IMR-90 (cell line): ENCODE measurements around the gene VTCN1. TPM values are rescaled to one million over a fixed set of nuclear protein-coding genes. Genes with fewer than 3 reads are reported as not detected.
A peak's percentile ranks its signal among the peaks of the same experiment; 100 is the strongest.

Experiments
- ATAC-seq: fragments of 200-7000 bp; cut with Tn5 transposase; 2 replicates; pipeline ENCODE4 v1.9.1; 2020; ENCODE audit warnings: low read depth, mild to moderate bottlenecking, moderate library complexity
- BruUV-seq: library from RNA; stranded (reverse); fragments of 400-500 nt; replicated peaks from 2 replicates; lab custom pipeline; 2021; lab: Mats Ljungman, UMichigan
- CTCF ChIA-PET: fragments of 300-600 bp; formaldehyde crosslinking; extraction: SDS; loops from one replicate; lab custom pipeline; 2021; ENCODE audit warnings: antibody characterized with exemption; lab: Yijun Ruan, JAX
- POLR2A ChIA-PET: fragments of 300-600 bp; sonication (Branson Sonifier 250); formaldehyde crosslinking; loops from one replicate; lab custom pipeline; 2022; ENCODE audit warnings: antibody characterized with exemption; ENCODE audit not compliant: unreplicated experiment; lab: Charles Lee
- DNase-seq: peaks from one replicate; pipeline ENCODE4 v3.0.0; 2013
- H2AFZ ChIP-seq: replicated peaks from 2 replicates; pipeline ENCODE3; 2013; ENCODE audit warnings: low read length, mild to moderate bottlenecking; ENCODE audit not compliant: poor library complexity
- H2AK5ac ChIP-seq: 2 replicates; pipeline ENCODE4 v1.6.1; 2013; ENCODE audit warnings: low read depth, low read length, inconsistent platforms
- H2AK9ac ChIP-seq: replicated peaks from 2 replicates; pipeline ENCODE3; 2013; ENCODE audit warnings: mild to moderate bottlenecking, low read depth, low read length, moderate library complexity; ENCODE audit not compliant: poor library complexity
- H2BK120ac ChIP-seq: 2 replicates; pipeline ENCODE4 v1.6.1; 2013; ENCODE audit warnings: low read depth, low read length, inconsistent platforms
- H2BK15ac ChIP-seq: 3 replicates; pipeline ENCODE4 v1.6.1; 2013; ENCODE audit warnings: low read depth, low read length, inconsistent platforms
- H2BK20ac ChIP-seq: 2 replicates; pipeline ENCODE4 v1.6.1; 2013; ENCODE audit warnings: low read depth, mild to moderate bottlenecking, inconsistent platforms, low read length, moderate library complexity
- H2BK5ac ChIP-seq: 2 replicates; pipeline ENCODE4 v1.6.1; 2013; ENCODE audit warnings: mild to moderate bottlenecking, low read depth, low read length, inconsistent platforms; ENCODE audit not compliant: poor library complexity, severe bottlenecking
- H3K14ac ChIP-seq: replicated peaks from 2 replicates; pipeline ENCODE4 v1.6.1; 2013; ENCODE audit warnings: low read depth, low read length, inconsistent platforms
- H3K18ac ChIP-seq: 2 replicates; pipeline ENCODE4 v1.6.1; 2013; ENCODE audit warnings: low read depth, low read length, control low read depth
- H3K23ac ChIP-seq: 2 replicates; pipeline ENCODE4 v1.6.1; 2013; ENCODE audit warnings: low read depth, low read length, inconsistent platforms
- H3K27ac ChIP-seq: 2 replicates; pipeline ENCODE4 v1.5.1; 2013; ENCODE audit warnings: mild to moderate bottlenecking, control low read depth, low read length; ENCODE audit not compliant: insufficient read depth
- H3K27me3 ChIP-seq: 2 replicates; pipeline ENCODE4 v1.6.1; 2013; ENCODE audit warnings: low read length; ENCODE audit not compliant: control insufficient read depth, insufficient read depth
- H3K36me3 ChIP-seq: 2 replicates; pipeline ENCODE4 v1.6.1; 2013; ENCODE audit warnings: low read length, mixed read lengths; ENCODE audit not compliant: control insufficient read depth, insufficient read depth
- H3K4ac ChIP-seq: 2 replicates; pipeline ENCODE4 v1.6.1; 2013; ENCODE audit warnings: low read depth, low read length, inconsistent platforms
- H3K4me1 ChIP-seq: 2 replicates; pipeline ENCODE4 v1.6.1; 2013; ENCODE audit warnings: low read length, mixed read lengths; ENCODE audit not compliant: control insufficient read depth, insufficient read depth
- H3K4me2 ChIP-seq: 2 replicates; pipeline ENCODE4 v1.6.1; 2013; ENCODE audit warnings: low read depth, mild to moderate bottlenecking, control low read depth, low read length, moderate library complexity
- H3K4me3 ChIP-seq: 2 replicates; pipeline ENCODE4 v1.5.1; 2013; ENCODE audit warnings: low read depth, mild to moderate bottlenecking, control low read depth, low read length, moderate library complexity; ENCODE audit not compliant: insufficient read depth
- H3K56ac ChIP-seq: 2 replicates; pipeline ENCODE4 v1.6.1; 2013; ENCODE audit warnings: low read length, inconsistent platforms; ENCODE audit not compliant: insufficient read depth; ENCODE audit errors: extremely low read depth
- H3K79me1 ChIP-seq, 2 experiments: 2 replicates each; pipeline ENCODE4 v1.6.1; 2013; ENCODE audit warnings: low read length in 2 of 2, inconsistent platforms in 1 of 2, low read depth in 1 of 2
- H3K9ac ChIP-seq: 2 replicates; pipeline ENCODE4 v1.6.1; 2013; ENCODE audit warnings: low read depth, low read length, control low read depth
- H3K9me1 ChIP-seq: 2 replicates; pipeline ENCODE4 v1.6.1; 2013; ENCODE audit warnings: low read length, inconsistent platforms; ENCODE audit not compliant: insufficient read depth
- H3K9me3 ChIP-seq: 2 replicates; pipeline ENCODE4 v1.6.1; 2013; ENCODE audit warnings: low read length; ENCODE audit not compliant: control insufficient read depth, insufficient read depth
- H4K20me1 ChIP-seq: 2 replicates; pipeline ENCODE4 v1.6.1; 2013; ENCODE audit warnings: low read length, inconsistent platforms; ENCODE audit not compliant: insufficient read depth
- H4K5ac ChIP-seq: 2 replicates; pipeline ENCODE4 v1.6.1; 2013; ENCODE audit warnings: mild to moderate bottlenecking, low read depth, low read length, control low read depth
- H4K8ac ChIP-seq, 2 experiments: 2 replicates each; pipeline ENCODE4 v1.6.1; 2013; ENCODE audit warnings: low read depth in 2 of 2, low read length in 2 of 2, control low read depth in 1 of 2, inconsistent platforms in 1 of 2
- H4K91ac ChIP-seq: 2 replicates; pipeline ENCODE4 v1.6.1; 2013; ENCODE audit warnings: low read depth, low read length, inconsistent platforms; ENCODE audit not compliant: insufficient read depth
- FOS ChIP-seq: fragments of 150-350 bp; IDR thresholded peaks from 2 replicates; pipeline ENCODE4 v1.6.1; 2016; ENCODE audit warnings: low read depth, low read length
- WGBS, 2 experiments: methylation state at CpG; one replicate each; pipeline versions ENCODE4 v1.1.5 to v1.1.7; 2013; ENCODE audit warnings: missing lambda C conversion rate in 2 of 2; ENCODE audit not compliant: insufficient read length in 1 of 2; ENCODE audit errors: extremely low coverage in 2 of 2; 5-methylcytosine and 5-hydroxymethylcytosine counted together
- dilution Hi-C: fragments of 300-500 bp; cut with HindIII; formaldehyde crosslinking; loops from one replicate; pipeline ENCODE4 v1.14.3; 2018; ENCODE audit warnings: low sequenced_read_pairs; ENCODE audit not compliant: unreplicated experiment
- in situ Hi-C: fragments of 300-500 bp; cut with MboI; formaldehyde crosslinking; loops from 3 replicates; pipeline ENCODE4 v1.14.3; 2019; ENCODE audit warnings: low sequenced_read_pairs, inconsistent platforms, mixed read lengths
- intact Hi-C: fragments of 100-400 bp; cut with micrococcal nuclease; formaldehyde crosslinking; loops from 2 replicates; pipeline ENCODE4 v1.10.0; 2022
- polyA plus RNA-seq, 3 experiments: library from polyadenylated mRNA; depleted of rRNA; stranded (reverse); fragments of >200 nt; gene quantifications; 2 replicates each; pipeline ENCODE4 v1.2.3, GENCODE V29; 2012; ENCODE audit warnings: low replicate concordance in 1 of 3
- total RNA-seq: library from RNA; depleted of rRNA; stranded (reverse); fragments of >200 nt; gene quantifications from 2 replicates; pipeline ENCODE4 v1.2.3, GENCODE V29; 2012

Gene VTCN1
- total and polyA plus RNA-seq, 2 of the 4 experiments (the other 2 are of a cell fraction): not detected

GRCh38 chr1:117094841-117095604, 115.7 kb downstream of the VTCN1 start:
- intact Hi-C loops (no loop called here), dilution Hi-C loops (no loop called here), in situ Hi-C loops (no loop called here)
- Histone ChIP-seq H2AFZ (no peak overlapping the region), H4K20me1 (peaks cover 3% of the 10 kb centered on the region; the same call in 1 of the 2 replicates), H3K4ac (peak overlapping the region; percentile 76), H4K8ac (peak overlapping the region; percentile 37 to 87; a peak in 2 of 4 replicates), H4K5ac (peak overlapping the region; percentile 8; the same call in 1 of the 2 replicates), H3K27me3 (no peaks in the 10 kb centered on the region), H2BK5ac (peak overlapping the region; percentile 86), H3K9me1 (peaks cover 25% of the 10 kb centered on the region), H2BK20ac (peak overlapping the region; percentile 84), H2BK120ac (peak overlapping the region; percentile 78), H2AK9ac (no peak overlapping the region), H3K23ac (no peak overlapping the region), H3K9ac (no peak overlapping the region), H3K79me1 (peaks cover 0 to 8% of the 10 kb centered on the region in 2 experiments; a peak in 1 of 4 replicates), H3K4me1 (peaks cover 24% of the 10 kb centered on the region), H3K56ac (no peak overlapping the region), H3K4me3 (no peak overlapping the region), H3K18ac (peak overlapping the region; percentile 21), H3K27ac (peak overlapping the region; percentile 32; the same call in 1 of the 2 replicates), H3K4me2 (no peak overlapping the region), H3K36me3 (no peaks in the 10 kb centered on the region; the same call in 1 of the 2 replicates), H3K9me3 (no peaks in the 10 kb centered on the region), H3K14ac (peak overlapping the region; percentile 66), H2BK15ac (peak overlapping the region; percentile 26; the same call in 2 of the 3 replicates), H2AK5ac (peak overlapping the region; percentile 94), H4K91ac (peak overlapping the region; percentile 87)
- ChIA-PET POLR2A (interaction anchor here (0.9 kb wide), 1 partner anchor 18 kb away, joined by 3 read pairs; no protein-coding TSS in a partner anchor), CTCF (interaction anchor here (0.8 to 2.8 kb wide), 6 partner anchors 15 to 34 kb away, joined by 3 to 11 read pairs (median 4); no protein-coding TSS in a partner anchor)
- no TSS peak for BruUV-seq
- no peak for TF ChIP-seq FOS
- ATAC-seq (no peak), DNase-seq (peak; percentile 66)
- WGBS, 2 experiments: 92% methylated on average over 2 of the region's 7 CpGs; no CpG with 5 or more reads in 1 of the 2 experiments
